Chondrocyte (in vitro differentiated cells): ENCODE data around the gene SLC25A21. TPM values are rescaled to one million over a fixed set of nuclear protein-coding genes. Genes with fewer than 3 reads are reported as not detected.

ENCODE experiments used
- DNase-seq: peaks from one replicate; pipeline ENCODE4 v3.0.0; 2021; ENCODE audit warnings: mixed read lengths, low spot score
- H3K27ac Mint-ChIP-seq: one replicate; pipeline ENCODE4 v1.8.0; 2021; ENCODE audit warnings: mild to moderate bottlenecking, moderate library complexity, mixed read lengths; ENCODE audit not compliant: unreplicated experiment
- H3K27me3 Mint-ChIP-seq: 2 replicates; pipeline ENCODE4 v1.8.0; 2021; ENCODE audit warnings: low read depth, mixed read lengths
- H3K36me3 Mint-ChIP-seq: 2 replicates; pipeline ENCODE4 v1.8.0; 2021; ENCODE audit warnings: low read depth, mixed read lengths
- H3K4me1 Mint-ChIP-seq: 2 replicates; pipeline ENCODE4 v1.8.0; 2021; ENCODE audit warnings: low read depth, mild to moderate bottlenecking, mixed read lengths
- H3K4me3 Mint-ChIP-seq: one replicate; pipeline ENCODE4 v1.8.0; 2021; ENCODE audit warnings: mild to moderate bottlenecking, moderate library complexity, mixed read lengths; ENCODE audit not compliant: unreplicated experiment
- H3K9me3 Mint-ChIP-seq: 2 replicates; pipeline ENCODE4 v1.8.0; 2021; ENCODE audit warnings: low read depth, mixed read lengths
- CTCF ChIP-seq: fragments of 200-600 bp; sonication (generic); IDR thresholded peaks from 2 replicates; pipeline ENCODE4 v1.5.0; 2021; ENCODE audit warnings: antibody characterized with exemption, mild to moderate bottlenecking, moderate library complexity
- total RNA-seq: library from RNA; stranded (reverse); gene quantifications from 3 replicates; pipeline ENCODE4 v1.2.1, GENCODE V29; 2021

Gene SLC25A21
- total RNA-seq, 1 donor from 2014 or later: 0.22 TPM

DNA sequence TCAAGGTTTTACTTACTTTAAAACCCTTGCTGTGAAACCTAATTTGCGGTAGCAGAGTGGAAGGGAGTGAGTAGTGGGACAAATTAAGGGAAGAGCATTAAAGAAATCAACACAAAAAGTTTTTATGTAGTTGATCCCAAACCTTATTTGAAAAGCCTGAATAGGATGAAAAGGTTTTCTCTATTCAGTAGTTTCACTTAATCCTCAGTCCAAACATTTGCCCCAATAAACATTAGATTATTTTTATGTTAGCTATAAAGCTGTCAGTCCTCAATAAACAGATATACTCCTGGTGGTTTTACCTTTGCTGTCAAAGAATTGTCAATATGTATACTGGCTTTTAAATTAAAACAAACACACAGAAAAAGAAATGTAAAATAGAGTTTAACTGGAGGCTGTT is 374.8 kb downstream of the SLC25A21 start:
- no peak overlapping the region for H3K27ac Mint-ChIP-seq
- TF ChIP-seq CTCF: no peak
- H3K4me1 Mint-ChIP-seq: no peaks in the 10 kb centered on the region
- H3K4me3 Mint-ChIP-seq: no peak overlapping the region
- no peaks in the 10 kb centered on the region for H3K36me3 Mint-ChIP-seq
- H3K9me3 Mint-ChIP-seq: no peaks in the 10 kb centered on the region
- H3K27me3 Mint-ChIP-seq: peaks cover 35% of the 10 kb centered on the region
- DNase-seq: no peak

GRCh38 chr14:36791402-36791801 is 381.0 kb downstream of the SLC25A21 start:
- H3K27me3 Mint-ChIP-seq: peaks cover 21% of the 10 kb centered on the region
- H3K9me3 Mint-ChIP-seq: no peaks in the 10 kb centered on the region
- no peak for TF ChIP-seq CTCF
- no peak overlapping the region for H3K4me3 Mint-ChIP-seq
- H3K4me1 Mint-ChIP-seq: no peaks in the 10 kb centered on the region
- no peak overlapping the region for H3K27ac Mint-ChIP-seq
- DNase-seq: no peak
- no peaks in the 10 kb centered on the region for H3K36me3 Mint-ChIP-seq

GRCh38 chr14:36785511-36785910 is 386.9 kb downstream of the SLC25A21 start:
- no peak overlapping the region for H3K27ac Mint-ChIP-seq
- DNase-seq: no peak
- H3K27me3 Mint-ChIP-seq: peaks cover 9% of the 10 kb centered on the region
- H3K36me3 Mint-ChIP-seq: peaks cover 3% of the 10 kb centered on the region
- H3K4me1 Mint-ChIP-seq: no peaks in the 10 kb centered on the region
- H3K9me3 Mint-ChIP-seq: peaks cover 19% of the 10 kb centered on the region
- TF ChIP-seq CTCF: no peak
- H3K4me3 Mint-ChIP-seq: no peak overlapping the region

DNA sequence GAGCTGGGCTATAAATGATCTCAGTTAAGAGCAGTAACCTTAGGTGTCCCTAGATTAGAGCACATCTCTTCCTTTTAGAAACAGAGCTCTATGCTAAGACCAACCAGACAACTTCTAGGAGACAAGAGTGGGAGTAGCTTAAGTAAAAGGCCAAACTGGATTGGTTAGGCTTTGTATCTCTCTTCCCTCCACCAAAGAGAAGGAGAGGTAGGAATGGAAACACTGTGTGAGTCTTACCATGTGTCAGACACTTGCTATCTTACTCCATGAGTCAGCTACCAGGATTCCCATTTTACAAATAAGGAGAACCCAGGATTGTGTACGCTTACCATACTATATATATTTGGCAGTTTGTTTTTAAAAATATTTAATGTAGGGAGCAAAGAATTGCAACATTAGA is 387.9 kb downstream of the SLC25A21 start:
- H3K27me3 Mint-ChIP-seq: peaks cover 9% of the 10 kb centered on the region
- H3K27ac Mint-ChIP-seq: no peak overlapping the region
- H3K4me3 Mint-ChIP-seq: no peak overlapping the region
- no peaks in the 10 kb centered on the region for H3K4me1 Mint-ChIP-seq
- no peak for DNase-seq
- H3K36me3 Mint-ChIP-seq: peaks cover 3% of the 10 kb centered on the region
- no peak for TF ChIP-seq CTCF
- peaks cover 27% of the 10 kb centered on the region for H3K9me3 Mint-ChIP-seq

DNA sequence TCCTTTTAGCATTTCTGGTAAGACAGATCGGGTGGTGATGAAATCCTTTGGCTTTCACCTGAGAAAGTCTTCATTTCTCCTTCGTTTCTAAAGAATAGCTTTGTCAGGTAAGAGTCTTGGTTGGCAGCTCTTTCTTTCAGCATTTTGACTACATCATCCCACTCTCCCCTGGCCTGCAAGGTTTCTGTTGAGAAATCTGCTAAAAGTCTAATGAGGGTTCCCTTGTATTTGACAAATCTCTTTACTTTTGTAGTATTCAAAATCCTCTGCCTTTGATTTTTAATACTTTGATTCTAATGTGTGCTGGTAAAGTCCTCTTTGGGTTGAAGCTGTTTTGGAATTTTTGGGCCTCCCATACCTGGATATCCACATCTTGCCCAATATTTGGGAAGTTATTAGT is 390.5 kb downstream of the SLC25A21 start:
- no peak for DNase-seq
- Mint-ChIP-seq H3K27me3 (peaks cover 4% of the 10 kb centered on the region), H3K4me1 (no peaks in the 10 kb centered on the region), H3K36me3 (peaks cover 3% of the 10 kb centered on the region), H3K4me3 (no peak overlapping the region), H3K9me3 (peaks cover 31% of the 10 kb centered on the region), H3K27ac (no peak overlapping the region)
- TF ChIP-seq CTCF: no peak
